Activated CD4-positive, alpha-beta memory T cell treated with anti-CD3 and anti-CD28 coated beads, Interleukin-2, amount 10 ng/mL, durations not matched to agents 7 days and 5 days (primary cell): ENCODE measurements around the gene SYTL2. TPM values are rescaled to one million over a fixed set of nuclear protein-coding genes. Genes with fewer than 3 reads are reported as not detected.
"Not testable (repeated sequence)": the region's sequence is repeated elsewhere in the genome, so short reads cannot be mapped to it uniquely, and the experiment has no call there.

Experiments used
- CTCF ChIA-PET: fragments of 350-600 bp; sonication (Branson Sonifier 250); formaldehyde crosslinking; loops from one replicate; lab custom pipeline; 2021; ENCODE audit warnings: antibody characterized with exemption, inconsistent platforms; lab: Charles Lee
- POLR2A ChIA-PET: fragments of 350-600 bp; sonication (Branson Sonifier 250); formaldehyde crosslinking; loops from one replicate; lab custom pipeline; 2021; ENCODE audit warnings: antibody characterized with exemption; lab: Charles Lee
- DNase-seq: peaks from one replicate; pipeline ENCODE4 v3.0.0-alpha.2; 2020
- H3K27ac Mint-ChIP-seq: one replicate; pipeline ENCODE4 v1.8.0; 2021; ENCODE audit warnings: mild to moderate bottlenecking, mixed read lengths
- H3K27me3 Mint-ChIP-seq: one replicate; pipeline ENCODE4 v1.8.0; 2021; ENCODE audit warnings: mixed read lengths
- H3K36me3 Mint-ChIP-seq: one replicate; pipeline ENCODE4 v1.8.0; 2021; ENCODE audit warnings: low read depth, mixed read lengths
- H3K4me1 Mint-ChIP-seq: one replicate; pipeline ENCODE4 v1.8.0; 2021; ENCODE audit warnings: mixed read lengths
- H3K4me3 Mint-ChIP-seq: one replicate; pipeline ENCODE4 v1.8.0; 2021; ENCODE audit warnings: mild to moderate bottlenecking, mixed read lengths
- H3K9me3 Mint-ChIP-seq: one replicate; pipeline ENCODE4 v1.8.0; 2021; ENCODE audit warnings: mixed read lengths
- total RNA-seq, 2 experiments: library from RNA; stranded (reverse); gene quantifications; one replicate each; pipeline ENCODE4 v1.2.3, GENCODE V29; 2021

The SYTL2 gene
- total RNA-seq, 2 experiments from 2014 or later: 93.0 to 99.2 TPM

- CTCF ChIA-PET: interaction anchor here (1.0 to 1.5 kb wide), 2 partner anchors 25 to 35 kb away, joined by 3 to 6 read pairs; no protein-coding TSS in a partner anchor
Measured at GRCh38 chr11:85784480-85785265, 26.3 kb downstream of the SYTL2 start.

GRCh38 chr11:85783758-85784157, 27.2 kb downstream of the SYTL2 start:
- H3K4me1 Mint-ChIP-seq: peaks cover 55% of the 10 kb centered on the region
- H3K9me3 Mint-ChIP-seq: peaks cover 9% of the 10 kb centered on the region
- POLR2A ChIA-PET: no interaction called here
- no peak overlapping the region for H3K4me3 Mint-ChIP-seq
- H3K27ac Mint-ChIP-seq: no peak overlapping the region
- peaks cover 34% of the 10 kb centered on the region for H3K36me3 Mint-ChIP-seq
- no peak for DNase-seq
- CTCF ChIA-PET: no interaction called here
- H3K27me3 Mint-ChIP-seq: no peaks in the 10 kb centered on the region

More at GRCh38 chr11:85784480-85785265, 26.3 kb downstream of the SYTL2 start:
- Mint-ChIP-seq H3K4me1 (peaks cover 55% of the 10 kb centered on the region), H3K27ac (no peak overlapping the region), H3K36me3 (peaks cover 34% of the 10 kb centered on the region), H3K27me3 (no peaks in the 10 kb centered on the region), H3K4me3 (no peak overlapping the region), H3K9me3 (peaks cover 9% of the 10 kb centered on the region)
- POLR2A ChIA-PET: interaction anchor here (0.6 to 1.2 kb wide), 3 partner anchors 39 to 875 kb away, joined by 3 to 4 read pairs (median 3); no protein-coding TSS in a partner anchor
- no peak for DNase-seq

GRCh38 chr11:85780780-85781517, 30.0 kb downstream of the SYTL2 start:
- Mint-ChIP-seq H3K36me3 (peaks cover 32% of the 10 kb centered on the region), H3K4me1 (peaks cover 40% of the 10 kb centered on the region), H3K9me3 (peaks cover 12% of the 10 kb centered on the region)
- CTCF ChIA-PET, DNase-seq, H3K27ac Mint-ChIP-seq, H3K4me3 Mint-ChIP-seq, H3K27me3 Mint-ChIP-seq, POLR2A ChIA-PET: not testable (repeated sequence)

- H3K27me3 Mint-ChIP-seq: no peaks in the 10 kb centered on the region
- CTCF ChIA-PET: no interaction called here
- POLR2A ChIA-PET: no interaction called here
- H3K4me3 Mint-ChIP-seq: no peak overlapping the region
- H3K9me3 Mint-ChIP-seq: peaks cover 12% of the 10 kb centered on the region
- peaks cover 41% of the 10 kb centered on the region for H3K4me1 Mint-ChIP-seq
- DNase-seq: no peak
- peaks cover 31% of the 10 kb centered on the region for H3K36me3 Mint-ChIP-seq
- no peak overlapping the region for H3K27ac Mint-ChIP-seq
Measured at GRCh38 chr11:85779956-85780640, 30.8 kb downstream of the SYTL2 start.

- CTCF ChIA-PET, H3K27me3 Mint-ChIP-seq, H3K4me3 Mint-ChIP-seq, POLR2A ChIA-PET, DNase-seq, H3K9me3 Mint-ChIP-seq, H3K27ac Mint-ChIP-seq: not testable (repeated sequence)
- Mint-ChIP-seq H3K4me1 (peaks cover 41% of the 10 kb centered on the region), H3K36me3 (peaks cover 30% of the 10 kb centered on the region)
Measured at GRCh38 chr11:85777603-85777972, 33.4 kb downstream of the SYTL2 start.

- peaks cover 38% of the 10 kb centered on the region for H3K4me1 Mint-ChIP-seq
- no peak overlapping the region for H3K27ac Mint-ChIP-seq
- H3K36me3 Mint-ChIP-seq: peaks cover 26% of the 10 kb centered on the region
- no peak for DNase-seq
- no peaks in the 10 kb centered on the region for H3K27me3 Mint-ChIP-seq
- no peak overlapping the region for H3K4me3 Mint-ChIP-seq
- POLR2A ChIA-PET: no interaction called here
- peaks cover 3% of the 10 kb centered on the region for H3K9me3 Mint-ChIP-seq
- CTCF ChIA-PET: no interaction called here
Measured at GRCh38 chr11:85776951-85777602, 33.9 kb downstream of the SYTL2 start.

GRCh38 chr11:85774256-85775101, 36.5 kb downstream of the SYTL2 start:
- Mint-ChIP-seq H3K27ac (no peak overlapping the region), H3K4me1 (peaks cover 27% of the 10 kb centered on the region), H3K4me3 (no peak overlapping the region), H3K9me3 (peaks cover 3% of the 10 kb centered on the region), H3K36me3 (peaks cover 23% of the 10 kb centered on the region), H3K27me3 (no peaks in the 10 kb centered on the region)
- DNase-seq: no peak
- CTCF ChIA-PET: interaction anchor here (0.7 to 1.5 kb wide), 4 partner anchors 9 to 155 kb away, joined by 3 read pairs; no protein-coding TSS in a partner anchor
- POLR2A ChIA-PET: interaction anchor here (0.5 to 1.6 kb wide), 5 partner anchors 18 to 110 kb away, joined by 3 to 7 read pairs (median 3); no protein-coding TSS in a partner anchor

- DNase-seq: no peak
- Mint-ChIP-seq H3K36me3 (peaks cover 31% of the 10 kb centered on the region), H3K9me3 (peaks cover 3% of the 10 kb centered on the region), H3K27ac (no peak overlapping the region), H3K4me3 (no peak overlapping the region), H3K27me3 (no peaks in the 10 kb centered on the region), H3K4me1 (peaks cover 41% of the 10 kb centered on the region)
- ChIA-PET POLR2A (interaction anchor here (1.1 kb wide), 1 partner anchor 20 kb away, joined by 3 read pairs; no protein-coding TSS in a partner anchor), CTCF (no interaction called here)
Measured at GRCh38 chr11:85772695-85773094, 38.2 kb downstream of the SYTL2 start.

GRCh38 chr11:85771568-85771967, 39.4 kb downstream of the SYTL2 start:
- Mint-ChIP-seq H3K27ac (no peak overlapping the region), H3K4me3 (no peak overlapping the region), H3K36me3 (peaks cover 30% of the 10 kb centered on the region), H3K9me3 (peaks cover 3% of the 10 kb centered on the region), H3K4me1 (peaks cover 48% of the 10 kb centered on the region), H3K27me3 (no peaks in the 10 kb centered on the region)
- no peak for DNase-seq
- CTCF ChIA-PET: no interaction called here
- POLR2A ChIA-PET: no interaction called here

- Mint-ChIP-seq H3K4me1 (peaks cover 45% of the 10 kb centered on the region), H3K4me3 (no peak overlapping the region), H3K36me3 (peaks cover 36% of the 10 kb centered on the region), H3K9me3 (no peaks in the 10 kb centered on the region), H3K27me3 (no peaks in the 10 kb centered on the region), H3K27ac (no peak overlapping the region)
- CTCF ChIA-PET: no interaction called here
- DNase-seq: no peak
- POLR2A ChIA-PET: no interaction called here
Measured at GRCh38 chr11:85769771-85770170, 41.2 kb downstream of the SYTL2 start.

GRCh38 chr11:85768473-85769146, 42.3 kb downstream of the SYTL2 start:
- no peak overlapping the region for H3K27ac Mint-ChIP-seq
- H3K4me1 Mint-ChIP-seq: peaks cover 39% of the 10 kb centered on the region
- DNase-seq: no peak
- ChIA-PET POLR2A (no interaction called here), CTCF (interaction anchor here (1.0 kb wide), 1 partner anchor 57 kb away, joined by 4 read pairs; no protein-coding TSS in a partner anchor)
- no peak overlapping the region for H3K4me3 Mint-ChIP-seq
- peaks cover 44% of the 10 kb centered on the region for H3K36me3 Mint-ChIP-seq
- no peaks in the 10 kb centered on the region for H3K9me3 Mint-ChIP-seq
- H3K27me3 Mint-ChIP-seq: no peaks in the 10 kb centered on the region
